ENCODE results near the gene SENP3. TPM values are rescaled to one million over a fixed set of nuclear protein-coding genes. Genes with fewer than 3 reads are reported as not detected.

SENP3 gene
- 58.0 TPM for total RNA-seq

GRCh38 chr17:7561589-7562207 is at the start of gene SENP3:
SENP3 (plus strand) TSS chr17:7561919; CDS start chr17:7563077, 1,158 bp downstream.

GRCh38 chr17:7548585-7549400 is 12.9 kb upstream of the SENP3 start, which contains the start of gene TNFSF12:
TNFSF12 (plus strand) TSS chr17:7549058; CDS start chr17:7549154, 96 bp downstream.

GRCh38 chr17:7558544-7559319 is 3.0 kb upstream of the SENP3 start, which contains the start of gene TNFSF13:
TNFSF13 (plus strand) TSS chr17:7558750; CDS start chr17:7559040, 290 bp downstream.

GRCh38 chr17:7579001-7579833 is 17.5 kb downstream of the SENP3 start, which contains the start of gene CD68:
CD68 (plus strand) TSS chr17:7579638; CDS start chr17:7579678, 40 bp downstream.

GRCh38 chr17:7583253-7584109 is 21.8 kb downstream of the SENP3 start, which contains the start of gene MPDU1:
MPDU1 (plus strand) TSS chr17:7583852; CDS start chr17:7583863, 11 bp downstream.

GRCh38 chr17:7589891-7590691 is 28.4 kb downstream of the SENP3 start, which contains the start of gene SOX15:
SOX15 (minus strand) TSS chr17:7590094; CDS start chr17:7589676, 418 bp downstream.

GRCh38 chr17:7614425-7615264 is 52.9 kb downstream of the SENP3 start, which contains the start of gene FXR2:
FXR2 (minus strand) TSS chr17:7614897; CDS start chr17:7614532, 365 bp downstream.

Small RNA genes within 50 kb of the gene (small RNA-seq; reads per million reads assigned to genes)
- not detected for gene CD68 (ENCODE audit: low replicate concordance)
- gene RF00019 (ENCODE audit: low replicate concordance): not detected
- gene SNORA48 (ENCODE audit: low replicate concordance): not detected
- not detected for gene SNORD10 (ENCODE audit: low replicate concordance)

Other genes starting within 250 kb of the SENP3 start
- gene GPS2, start 246.6 kb upstream of the SENP3 start, total RNA-seq: 30.4 TPM
- gene NEURL4, start 232.6 kb upstream of the SENP3 start, total RNA-seq: 31.2 TPM
- gene ACAP1, start 225.4 kb upstream of the SENP3 start, total RNA-seq: 4.8 TPM
- 7.0 TPM for gene KCTD11, start 209.8 kb upstream of the SENP3 start, total RNA-seq
- not detected for gene TMEM95, start 206.8 kb upstream of the SENP3 start, total RNA-seq
- gene TNK1, start 180.8 kb upstream of the SENP3 start, total RNA-seq: 5.5 TPM
- gene PLSCR3, start 167.4 kb upstream of the SENP3 start, total RNA-seq: 23.1 TPM
- 109 TPM for gene TMEM256, start 157.8 kb upstream of the SENP3 start, total RNA-seq
- 21.3 TPM for gene NLGN2, start 154.1 kb upstream of the SENP3 start, total RNA-seq
- gene SPEM1, start 141.6 kb upstream of the SENP3 start, total RNA-seq: not detected
- gene SPEM2, start 136.3 kb upstream of the SENP3 start, total RNA-seq: not detected
- not detected for gene SPEM3, start 133.1 kb upstream of the SENP3 start, total RNA-seq
- gene TMEM102, start 126.5 kb upstream of the SENP3 start, total RNA-seq: 5.0 TPM
- 4.8 TPM for gene FGF11, start 122.4 kb upstream of the SENP3 start, total RNA-seq
- 21.4 TPM for gene CHRNB1, start 116.9 kb upstream of the SENP3 start, total RNA-seq
- 31.0 TPM for gene ZBTB4, start 82.3 kb upstream of the SENP3 start, total RNA-seq
- gene SLC35G6, start 80.5 kb upstream of the SENP3 start, total RNA-seq: not detected
- gene POLR2A, start 77.6 kb upstream of the SENP3 start, total RNA-seq: 118 TPM
- 11.6 TPM for gene TNFSF12, start 12.9 kb upstream of the SENP3 start, total RNA-seq
- gene TNFSF13, start 3.2 kb upstream of the SENP3 start, total RNA-seq: 10.2 TPM
- 16.2 TPM for gene CD68, start 17.7 kb downstream of the SENP3 start, total RNA-seq
- 49.6 TPM for gene MPDU1, start 21.9 kb downstream of the SENP3 start, total RNA-seq
- gene SOX15, start 28.2 kb downstream of the SENP3 start, total RNA-seq: 1.5 TPM
- 30.3 TPM for gene FXR2, start 53.0 kb downstream of the SENP3 start, total RNA-seq
- gene SAT2, start 65.9 kb downstream of the SENP3 start, total RNA-seq: 56.3 TPM
- gene SHBG, start 68.2 kb downstream of the SENP3 start, total RNA-seq: 2.6 TPM
- gene ATP1B2, start 89.0 kb downstream of the SENP3 start, total RNA-seq: 13.1 TPM
- gene TP53, start 125.6 kb downstream of the SENP3 start, total RNA-seq: 47.4 TPM
- gene WRAP53, start 126.6 kb downstream of the SENP3 start, total RNA-seq: 8.2 TPM
- gene EFNB3, start 143.3 kb downstream of the SENP3 start, total RNA-seq: 8.7 TPM
- gene DNAH2, start 155.8 kb downstream of the SENP3 start, total RNA-seq: 0.47 TPM